Osteocyte (in vitro differentiated cells): ENCODE results near the gene NOVA2. TPM values are rescaled to one million over a fixed set of nuclear protein-coding genes. Genes with fewer than 3 reads are reported as not detected.

Experiments
- DNase-seq: peaks from one replicate; pipeline ENCODE4 v3.0.0; 2021; ENCODE audit warnings: mixed read lengths; ENCODE audit not compliant: unreplicated experiment; ENCODE audit errors: extremely low spot score
- H3K27ac Mint-ChIP-seq: one replicate; pipeline ENCODE4 v1.8.0; 2021; ENCODE audit warnings: mild to moderate bottlenecking, mixed read lengths; ENCODE audit not compliant: unreplicated experiment
- H3K27me3 Mint-ChIP-seq: one replicate; pipeline ENCODE4 v1.8.0; 2021; ENCODE audit warnings: mixed read lengths; ENCODE audit not compliant: unreplicated experiment
- H3K36me3 Mint-ChIP-seq: one replicate; pipeline ENCODE4 v1.8.0; 2021; ENCODE audit warnings: mixed read lengths; ENCODE audit not compliant: unreplicated experiment
- H3K4me1 Mint-ChIP-seq: one replicate; pipeline ENCODE4 v1.8.0; 2021; ENCODE audit warnings: mixed read lengths; ENCODE audit not compliant: unreplicated experiment
- H3K4me3 Mint-ChIP-seq: one replicate; pipeline ENCODE4 v1.8.0; 2021; ENCODE audit warnings: mild to moderate bottlenecking, moderate library complexity, mixed read lengths; ENCODE audit not compliant: unreplicated experiment
- H3K9me3 Mint-ChIP-seq: one replicate; pipeline ENCODE4 v1.8.0; 2021; ENCODE audit warnings: mixed read lengths; ENCODE audit not compliant: unreplicated experiment
- CTCF ChIP-seq: fragments of 200-600 bp; sonication (generic); IDR thresholded peaks from 2 replicates; pipeline ENCODE4 v1.5.0; 2021; ENCODE audit warnings: antibody characterized with exemption, mild to moderate bottlenecking, moderate library complexity
- total RNA-seq: library from RNA; stranded (reverse); gene quantifications from 2 replicates; pipeline ENCODE4 v1.2.1, GENCODE V29; 2021

The NOVA2 gene
- total RNA-seq, 1 donor from 2014 or later = not detected

GRCh38 chr19:45924891-45925447 lies 48.7 kb downstream of the NOVA2 start:
- H3K36me3 Mint-ChIP-seq = no peaks in the 10 kb centered on the region
- no peak overlapping the region for H3K27ac Mint-ChIP-seq
- H3K9me3 Mint-ChIP-seq = no peaks in the 10 kb centered on the region
- peaks cover 7% of the 10 kb centered on the region for H3K4me1 Mint-ChIP-seq
- no peak for DNase-seq
- no peak overlapping the region for H3K4me3 Mint-ChIP-seq
- peaks cover 18% of the 10 kb centered on the region for H3K27me3 Mint-ChIP-seq
- no peak for TF ChIP-seq CTCF

GRCh38 chr19:45922281-45922680 lies 51.4 kb downstream of the NOVA2 start:
- DNase-seq = no peak
- Mint-ChIP-seq H3K27ac (no peak overlapping the region), H3K4me3 (no peak overlapping the region), H3K4me1 (peaks cover 2% of the 10 kb centered on the region), H3K9me3 (no peaks in the 10 kb centered on the region), H3K27me3 (peaks cover 26% of the 10 kb centered on the region), H3K36me3 (no peaks in the 10 kb centered on the region)
- no peak for TF ChIP-seq CTCF

GRCh38 chr19:45920458-45920857 lies 53.2 kb downstream of the NOVA2 start:
- Mint-ChIP-seq H3K36me3 (no peaks in the 10 kb centered on the region), H3K4me3 (no peak overlapping the region), H3K27me3 (peaks cover 30% of the 10 kb centered on the region), H3K9me3 (no peaks in the 10 kb centered on the region), H3K4me1 (no peaks in the 10 kb centered on the region), H3K27ac (no peak overlapping the region)
- DNase-seq = no peak
- TF ChIP-seq CTCF = no peak

GRCh38 chr19:45919678-45920077 lies 54.0 kb downstream of the NOVA2 start:
- Mint-ChIP-seq H3K4me1 (no peaks in the 10 kb centered on the region), H3K27me3 (peaks cover 30% of the 10 kb centered on the region), H3K9me3 (no peaks in the 10 kb centered on the region), H3K4me3 (no peak overlapping the region), H3K27ac (no peak overlapping the region), H3K36me3 (no peaks in the 10 kb centered on the region)
- no peak for DNase-seq
- TF ChIP-seq CTCF = no peak

- Mint-ChIP-seq H3K27me3 (peaks cover 30% of the 10 kb centered on the region), H3K4me1 (no peaks in the 10 kb centered on the region), H3K36me3 (no peaks in the 10 kb centered on the region), H3K4me3 (no peak overlapping the region), H3K27ac (no peak overlapping the region), H3K9me3 (no peaks in the 10 kb centered on the region)
- TF ChIP-seq CTCF = no peak
- DNase-seq = no peak
Observed at GRCh38 chr19:45918721-45919120, 54.9 kb downstream of the NOVA2 start.
